HK-2 (cell line): ENCODE data around the gene BICDL1.

ENCODE experiments used
- DNase-seq: peaks from one replicate; pipeline ENCODE4 v3.0.0-alpha.2; 2018; ENCODE audit not compliant: unreplicated experiment

Gene BICDL1

DNA sequence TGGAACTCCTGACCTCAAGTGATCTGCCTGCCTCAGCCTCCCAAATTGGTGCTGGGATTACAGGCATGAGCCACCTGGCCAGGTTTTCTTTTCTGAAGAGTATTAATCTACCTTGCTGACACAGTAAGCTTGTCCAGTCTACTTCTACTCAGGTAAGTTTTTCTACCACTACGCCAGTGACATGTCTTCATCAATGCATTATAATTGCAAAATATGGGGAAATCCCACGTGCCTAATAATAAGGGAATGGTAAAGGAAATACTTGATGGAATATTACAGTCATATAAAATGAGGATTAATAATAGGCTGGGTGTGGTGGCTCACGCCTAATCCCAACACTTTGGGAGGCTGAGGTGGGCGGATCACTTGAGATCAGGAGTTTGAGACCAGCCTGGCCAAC, 65.3 kb downstream of the BICDL1 start:
- no peak for DNase-seq

GRCh38 chr12:120055231-120056000, 66.4 kb downstream of the BICDL1 start:
- DNase-seq = no peak

- no peak for DNase-seq
Measured at GRCh38 chr12:120056739-120057138, 67.7 kb downstream of the BICDL1 start.

GRCh38 chr12:120060196-120060595, 71.2 kb downstream of the BICDL1 start:
- DNase-seq = no peak

- no peak for DNase-seq
Measured at GRCh38 chr12:120060717-120061116, 71.7 kb downstream of the BICDL1 start.

DNA sequence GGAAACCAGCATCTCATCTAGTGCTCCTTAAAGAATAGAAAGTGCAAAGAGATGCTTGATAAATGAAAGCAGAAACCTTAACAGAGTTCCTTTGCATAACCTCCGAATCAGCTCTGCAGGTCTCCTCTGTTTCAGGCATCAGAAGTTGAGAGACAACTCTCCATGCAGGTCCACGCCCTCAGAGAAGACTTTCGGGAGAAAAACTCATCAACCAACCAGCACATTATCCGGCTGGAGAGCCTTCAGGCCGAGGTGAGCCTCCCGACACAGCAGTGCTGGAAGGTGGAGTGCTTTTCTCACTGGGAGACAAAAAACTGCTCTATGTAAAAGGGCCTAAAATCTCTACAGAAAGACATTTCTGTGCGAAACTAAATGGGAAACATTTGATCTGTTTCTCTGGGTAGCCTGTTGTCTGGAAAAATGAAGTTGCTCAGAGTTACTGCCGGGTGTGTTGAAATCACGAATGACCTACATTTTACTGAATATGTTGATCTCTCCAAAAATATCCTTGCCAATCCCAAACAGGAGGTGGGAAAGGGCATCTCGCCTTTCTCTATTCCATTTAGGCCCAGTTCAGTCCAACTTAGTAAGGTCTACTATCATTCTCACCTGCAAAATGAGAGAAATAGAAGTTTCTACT, 72.7 kb downstream of the BICDL1 start:
- no peak for DNase-seq

- no peak for DNase-seq
Measured at GRCh38 chr12:120062976-120063579, 74.0 kb downstream of the BICDL1 start.

DNA sequence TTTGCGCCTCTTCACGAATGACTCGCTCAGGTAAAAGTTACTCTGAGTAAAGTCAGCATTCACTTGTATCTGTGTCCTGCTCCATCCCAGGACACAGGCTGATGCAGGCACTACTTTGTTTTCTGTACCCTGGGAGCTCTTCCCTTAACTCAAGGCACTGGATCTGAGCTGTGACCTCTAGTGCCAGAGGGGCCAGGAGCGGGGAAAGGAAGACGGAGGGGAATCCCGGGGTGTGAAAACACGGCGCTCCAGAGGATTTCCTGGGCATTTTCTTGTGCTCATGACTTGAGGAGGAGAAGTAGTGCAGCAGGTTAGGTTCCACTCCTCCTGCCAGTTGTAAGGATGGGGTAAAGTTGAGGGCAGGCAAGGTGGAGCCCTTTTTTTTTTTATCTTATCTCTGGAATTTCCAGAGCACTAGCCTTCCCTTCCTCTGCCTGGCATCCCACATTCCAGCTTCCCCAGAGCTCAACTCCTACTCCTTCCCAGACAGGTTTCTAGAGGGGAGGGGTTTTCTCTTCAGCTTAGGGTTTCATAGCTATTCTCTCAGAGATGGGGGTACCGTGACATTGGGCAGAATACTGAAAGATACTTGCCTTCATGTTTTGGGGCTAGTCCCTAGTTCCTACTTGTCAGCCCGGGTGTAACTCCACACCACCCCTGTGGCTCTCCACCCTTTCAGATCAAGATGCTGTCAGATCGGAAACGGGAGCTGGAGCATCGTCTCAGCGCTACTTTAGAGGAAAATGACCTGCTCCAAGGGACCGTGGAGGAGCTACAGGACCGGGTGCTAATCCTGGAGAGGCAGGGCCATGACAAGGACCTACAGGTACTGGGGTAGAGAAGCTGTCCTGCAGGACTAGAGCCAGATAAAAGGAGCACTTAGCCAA, 75.3 kb downstream of the BICDL1 start:
- DNase-seq = no peak

DNA sequence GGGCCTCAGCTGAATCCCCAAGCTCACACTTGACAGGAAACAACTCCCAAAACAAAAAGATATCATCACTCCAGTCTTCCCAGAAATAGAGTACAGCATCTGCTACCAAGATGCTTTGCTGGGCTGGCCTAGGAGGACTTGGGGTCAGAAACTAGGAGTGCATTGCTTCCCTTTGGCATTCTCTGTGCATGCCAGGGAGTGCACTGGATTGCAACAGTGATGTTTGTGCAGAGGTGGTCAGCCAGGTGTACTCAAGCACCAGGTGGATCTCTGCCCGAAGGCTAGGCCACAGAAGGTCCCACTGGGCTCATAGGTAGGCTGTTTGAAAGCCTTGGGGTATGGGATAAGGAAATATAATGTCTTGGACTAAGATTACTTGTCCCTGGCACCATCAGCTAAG, 76.4 kb downstream of the BICDL1 start:
- DNase-seq = no peak

DNA sequence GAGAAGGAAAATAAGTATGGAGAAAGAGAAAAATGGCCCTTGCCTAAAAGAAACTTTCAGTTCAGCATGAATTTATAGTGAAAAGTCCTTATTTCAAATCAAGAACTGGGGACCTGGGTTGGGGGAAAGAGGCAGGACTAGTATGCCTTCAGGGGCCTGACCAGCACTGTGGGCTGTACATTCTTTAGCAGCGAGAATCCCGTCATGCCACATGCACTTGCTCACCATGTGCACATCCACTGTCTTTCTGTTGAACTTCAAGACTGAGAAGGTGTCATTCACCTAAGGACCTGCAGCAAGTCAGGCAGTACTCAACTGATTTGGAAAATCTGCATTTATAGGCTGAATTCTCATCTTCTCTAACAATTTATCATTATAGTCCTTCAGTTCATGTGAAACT, 77.3 kb downstream of the BICDL1 start:
- DNase-seq = peak; percentile 29

DNA sequence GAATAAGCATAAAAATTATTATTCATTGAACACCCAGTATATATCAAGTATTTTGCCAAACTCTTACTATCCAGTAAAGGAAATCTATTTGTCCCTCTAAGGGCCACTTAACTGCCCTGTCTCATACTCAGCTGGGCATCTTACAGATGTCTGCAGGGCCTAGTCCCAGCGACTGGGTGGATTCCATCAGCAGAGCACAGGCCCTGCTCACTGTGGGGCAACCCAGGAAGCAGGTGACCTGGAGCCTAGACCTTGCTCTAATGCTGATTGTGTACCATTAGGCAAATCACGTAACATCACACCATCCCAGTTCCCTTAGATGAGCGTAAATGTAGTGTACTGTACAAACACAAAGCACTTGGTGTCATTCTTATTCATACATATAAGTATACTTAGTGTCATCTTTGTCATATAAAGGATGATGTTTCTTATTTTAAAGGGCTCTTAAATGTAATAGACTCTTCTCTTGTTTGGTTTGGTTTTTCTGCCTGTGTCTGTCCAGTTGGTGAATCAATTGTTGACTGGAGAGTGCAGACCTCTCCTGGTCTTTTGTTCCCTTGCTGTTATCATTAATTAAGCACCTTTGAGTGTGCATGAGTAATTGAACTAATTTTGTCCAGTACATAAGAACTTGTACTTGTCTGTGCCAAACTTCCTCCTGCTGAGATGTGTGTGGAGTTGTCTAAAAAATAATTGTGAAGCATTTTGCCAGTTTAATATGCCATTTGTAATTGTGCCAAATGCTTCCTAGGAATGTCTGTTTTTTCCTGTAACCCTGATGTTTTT, 78.2 kb downstream of the BICDL1 start:
- DNase-seq = no peak

DNA sequence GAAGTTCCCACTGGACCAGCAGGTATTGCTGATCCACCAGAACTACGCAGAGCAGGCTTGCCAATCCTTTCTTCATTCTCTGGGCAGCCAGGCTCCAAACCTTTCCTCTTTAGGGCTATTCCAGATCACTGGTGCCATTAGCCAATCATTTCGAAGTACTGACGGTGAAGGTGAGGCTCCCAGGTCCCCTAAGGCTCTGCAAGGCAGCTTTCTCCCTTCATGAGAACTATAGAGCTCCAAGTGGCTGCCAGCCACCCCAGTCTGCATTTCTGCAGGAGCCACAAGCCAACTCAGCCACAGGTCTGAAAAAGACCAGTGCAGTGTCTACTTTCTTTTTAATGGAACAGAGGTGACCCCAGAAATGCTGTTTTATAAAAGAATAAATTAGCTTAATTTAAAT, 78.9 kb downstream of the BICDL1 start:
- no peak for DNase-seq

DNA sequence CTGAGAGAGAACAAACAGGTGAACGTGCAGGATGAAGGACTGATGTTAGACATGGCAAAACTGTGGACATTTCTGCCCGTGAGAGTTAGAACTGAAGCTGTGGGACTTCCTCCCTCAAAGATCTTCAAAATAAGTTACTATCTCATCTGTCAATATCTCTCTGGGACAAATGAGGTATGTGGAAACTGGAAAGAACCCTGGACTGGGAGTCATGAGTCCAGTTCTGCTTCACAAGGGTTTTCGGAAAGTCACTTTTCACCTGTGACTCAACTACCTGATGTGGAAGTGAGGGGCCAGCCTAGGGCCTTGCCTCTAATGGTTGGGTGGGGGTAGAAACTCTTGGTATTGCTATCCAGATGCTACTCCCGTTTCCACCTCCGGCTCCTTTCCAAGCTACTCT, 80.2 kb downstream of the BICDL1 start:
- DNase-seq = no peak

GRCh38 chr12:120071493-120072020, 82.5 kb downstream of the BICDL1 start:
- no peak for DNase-seq

DNA sequence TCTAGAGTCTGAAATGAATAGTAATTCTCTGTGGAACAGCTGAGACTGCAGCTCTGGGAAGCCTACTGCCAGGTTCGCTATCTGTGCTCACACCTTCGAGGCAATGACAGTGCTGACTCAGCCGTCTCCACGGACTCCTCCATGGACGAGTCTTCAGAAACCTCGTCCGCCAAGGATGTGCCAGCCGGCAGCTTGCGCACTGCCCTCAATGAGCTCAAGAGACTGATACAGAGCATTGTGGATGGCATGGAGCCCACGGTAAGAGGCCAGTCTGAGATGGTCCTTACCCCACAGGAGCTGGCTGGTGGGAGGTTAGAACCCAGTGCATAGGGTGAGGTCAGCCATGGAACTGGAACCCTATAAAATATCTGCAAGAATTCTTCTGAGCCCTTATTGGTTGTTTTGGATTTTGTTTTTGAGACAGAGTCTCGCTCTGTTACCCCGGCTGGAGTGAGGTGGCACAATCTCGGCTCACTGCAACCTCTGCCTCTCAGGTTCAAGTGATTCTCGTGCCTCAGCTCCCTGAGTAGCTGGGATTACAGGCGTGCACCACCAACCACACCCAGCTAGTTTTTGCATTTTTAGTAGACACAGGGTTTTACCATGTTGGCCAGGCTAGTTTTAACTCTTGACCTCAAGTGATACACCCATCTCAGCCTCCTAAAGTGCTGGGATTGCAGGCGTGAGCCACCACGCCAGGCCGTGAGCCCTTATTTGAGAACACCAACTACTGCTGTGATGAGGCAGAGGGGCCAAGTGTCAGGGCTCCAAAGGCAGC, 83.6 kb downstream of the BICDL1 start:
- no peak for DNase-seq

DNA sequence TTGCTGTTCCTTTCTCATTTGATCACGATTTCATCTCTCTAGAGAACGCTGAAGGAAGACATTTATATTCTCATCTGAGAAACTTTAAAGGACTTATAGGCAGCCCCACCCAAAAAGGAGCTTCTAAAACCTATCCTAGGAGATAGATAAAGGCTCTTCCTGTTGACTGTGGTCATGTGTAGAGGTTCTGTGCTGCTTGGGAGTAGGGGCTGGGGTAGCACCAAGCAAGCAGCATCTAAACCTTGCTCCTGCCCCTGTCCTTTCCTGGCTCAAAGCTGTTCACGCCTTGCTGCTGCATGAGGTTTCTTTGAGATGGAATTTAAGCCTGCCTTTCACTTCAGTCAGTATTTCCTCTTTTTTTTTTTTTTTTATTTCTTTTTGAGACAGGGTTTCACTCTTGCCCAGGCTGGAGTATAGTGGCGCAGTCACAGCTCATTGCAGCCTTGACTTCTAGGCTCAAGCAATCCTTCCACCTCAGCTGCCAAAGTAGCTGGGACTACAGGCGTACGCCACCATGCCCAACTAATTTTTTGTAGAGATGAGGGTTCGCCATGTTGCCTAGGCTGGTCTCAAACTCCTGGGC, 86.1 kb downstream of the BICDL1 start:
- no peak for DNase-seq

- DNase-seq = no peak
Measured at GRCh38 chr12:120076651-120077050, 87.6 kb downstream of the BICDL1 start.

DNA sequence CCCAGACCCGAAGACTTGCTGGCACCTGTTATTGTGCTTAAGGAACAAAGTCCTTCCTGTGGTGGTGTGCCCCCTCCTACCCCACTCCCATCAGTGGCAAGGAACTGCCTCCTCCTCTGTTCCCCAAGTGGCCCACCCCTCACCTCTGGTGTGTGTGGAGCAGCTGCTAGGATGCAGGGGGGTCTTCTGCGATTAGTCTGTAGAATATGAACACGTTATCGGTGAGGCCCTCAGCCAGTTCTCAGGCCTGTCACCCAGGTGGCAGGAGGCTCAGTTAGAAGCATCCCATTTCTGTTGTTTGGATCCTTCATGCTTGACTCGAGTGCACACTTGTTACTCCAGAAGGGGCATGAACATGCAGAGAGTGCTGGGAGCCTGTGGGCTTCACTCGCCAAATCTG, 88.2 kb downstream of the BICDL1 start:
- DNase-seq = no peak

DNA sequence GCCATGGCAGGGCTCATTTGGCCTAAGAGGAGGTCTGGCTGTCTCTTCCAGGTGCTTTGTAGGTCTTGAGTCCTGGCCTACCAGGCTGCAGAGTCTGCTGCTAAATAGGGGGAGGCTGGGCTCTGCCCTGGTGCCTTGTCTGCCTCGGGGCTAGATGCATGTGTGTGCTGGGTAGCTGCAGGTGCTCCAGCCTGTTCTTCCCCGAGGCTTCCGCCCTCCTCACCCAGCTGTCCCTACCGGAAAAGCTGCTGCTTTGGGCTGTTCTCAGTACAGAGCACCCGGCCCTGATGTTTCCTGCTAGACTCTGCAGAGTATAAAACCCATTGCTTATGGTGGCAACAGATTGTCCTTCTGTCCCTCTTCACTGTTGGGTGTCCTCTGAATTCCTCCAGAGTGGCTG, 89.8 kb downstream of the BICDL1 start:
- no peak for DNase-seq
